Forelimb muscle (tissue), 1 donor: ENCODE data around the gene COPG1. TPM values are rescaled to one million over a fixed set of nuclear protein-coding genes. Genes with fewer than 3 reads are reported as not detected.

Source experiments
- DNase-seq: peaks from one replicate; pipeline ENCODE4 v3.0.0-alpha.2; 2013; ENCODE audit warnings: low read depth
- polyA plus RNA-seq: library from polyadenylated mRNA; unstranded; fragments of 120-200 nt; gene quantifications from one replicate; pipeline ENCODE4 v1.2.1, GENCODE V29; 2013; ENCODE audit not compliant: insufficient read length

Gene COPG1
- polyA plus RNA-seq, 1 donor = 106 TPM

DNA sequence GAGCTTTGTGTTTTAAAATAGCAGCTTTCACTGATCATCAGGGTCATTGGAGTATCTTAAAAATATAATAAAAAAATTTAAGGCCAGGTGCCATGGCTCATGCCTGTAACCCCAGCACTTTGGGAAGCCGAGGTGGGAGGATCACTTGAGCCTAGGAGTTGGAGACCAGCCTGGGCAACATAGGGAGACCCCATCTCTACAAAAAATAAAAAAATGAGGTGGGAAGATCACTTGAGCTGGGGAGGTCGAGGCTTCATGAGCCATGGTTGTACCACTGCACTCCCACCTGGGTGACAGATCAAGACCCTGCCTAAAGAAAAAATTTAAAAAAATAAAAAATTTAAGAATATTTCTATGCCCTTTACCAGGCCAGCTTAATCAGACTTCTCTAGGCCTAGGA, 30.8 kb downstream of the COPG1 start:
- no peak for DNase-seq

DNA sequence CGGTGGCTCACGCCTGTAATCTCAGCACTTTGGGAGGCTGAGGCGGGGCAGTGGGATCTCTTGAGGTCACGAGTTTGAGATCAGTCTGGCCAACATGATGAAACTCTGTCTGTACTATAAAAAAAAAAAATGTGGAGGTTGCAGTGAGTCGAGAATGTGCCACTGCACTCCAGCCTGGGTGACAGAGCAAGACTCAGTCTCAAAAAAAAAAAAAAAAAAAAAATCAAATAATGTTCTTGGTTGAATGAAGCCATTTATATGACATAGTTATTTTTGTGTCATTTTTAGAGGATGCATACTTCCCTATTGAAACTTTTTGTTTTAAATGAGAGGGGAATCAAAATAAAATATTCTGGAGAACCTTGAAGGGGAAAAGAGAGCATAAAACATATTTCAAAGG, 32.3 kb downstream of the COPG1 start:
- DNase-seq = no peak

DNA sequence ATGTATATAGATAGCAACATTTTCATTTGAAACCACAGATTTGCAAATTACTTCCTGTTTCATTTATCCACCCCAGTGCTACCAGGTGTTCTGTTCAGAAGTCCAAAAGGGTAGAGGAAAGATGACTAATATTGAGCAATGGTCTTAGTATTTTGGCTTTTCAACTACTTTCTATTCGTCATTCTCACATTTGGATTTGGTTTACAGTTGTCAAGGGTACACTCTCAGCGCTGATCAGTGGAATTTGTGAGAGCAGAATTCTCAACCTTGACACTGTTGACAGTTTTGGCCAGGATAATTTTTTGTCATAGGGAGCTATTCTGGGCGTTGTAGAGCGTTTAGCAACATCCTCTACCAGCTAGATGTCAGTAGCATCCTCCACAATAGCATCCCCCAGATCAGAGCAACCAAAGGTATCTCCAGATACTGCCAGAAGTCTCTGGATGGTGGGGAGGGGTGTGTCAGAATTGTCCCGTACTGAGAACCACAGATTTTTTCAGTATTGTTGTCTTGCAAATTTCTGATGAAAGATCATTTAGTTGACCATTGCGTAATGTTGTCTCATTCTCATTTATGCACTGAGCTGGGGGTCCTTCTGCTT, 33.4 kb downstream of the COPG1 start:
- no peak for DNase-seq

DNA sequence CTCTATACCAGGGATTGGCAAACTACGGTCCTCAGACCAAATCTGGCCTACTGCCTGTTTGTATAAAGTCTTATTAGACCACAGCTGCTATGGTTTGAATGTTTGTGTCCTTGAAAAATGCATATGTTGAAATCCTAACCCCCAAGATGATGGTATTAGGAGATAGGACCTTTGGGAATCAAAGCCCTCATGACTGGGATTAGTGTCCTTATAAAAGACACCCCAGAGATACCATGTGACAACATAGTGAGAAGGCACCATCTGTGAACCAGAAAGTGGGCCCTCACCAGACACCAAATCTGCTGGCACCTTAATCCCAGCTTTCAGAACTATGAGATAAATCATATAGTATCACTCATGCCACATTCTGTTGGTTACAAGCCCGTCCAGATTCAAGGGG, 36.7 kb downstream of the COPG1 start:
- no peak for DNase-seq

DNA sequence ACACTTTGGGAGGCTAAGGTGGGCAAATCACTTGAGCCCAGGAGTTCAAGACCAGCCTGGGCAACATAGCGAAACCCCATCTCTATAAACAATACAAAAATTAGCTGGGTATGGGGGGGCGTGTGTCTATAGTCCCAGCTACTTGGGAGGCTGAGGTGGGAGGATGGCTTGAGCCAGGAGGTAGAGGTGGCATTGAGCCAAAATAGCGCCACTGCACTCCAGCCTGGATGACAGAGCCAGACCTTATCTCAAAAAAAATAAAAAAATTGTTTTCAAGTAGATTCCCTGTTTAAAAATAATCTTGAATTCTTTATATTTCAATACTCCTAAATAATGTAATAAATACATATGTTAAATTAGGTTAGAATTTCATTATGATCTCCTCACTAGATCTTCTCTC, 39.0 kb downstream of the COPG1 start:
- no peak for DNase-seq

DNA sequence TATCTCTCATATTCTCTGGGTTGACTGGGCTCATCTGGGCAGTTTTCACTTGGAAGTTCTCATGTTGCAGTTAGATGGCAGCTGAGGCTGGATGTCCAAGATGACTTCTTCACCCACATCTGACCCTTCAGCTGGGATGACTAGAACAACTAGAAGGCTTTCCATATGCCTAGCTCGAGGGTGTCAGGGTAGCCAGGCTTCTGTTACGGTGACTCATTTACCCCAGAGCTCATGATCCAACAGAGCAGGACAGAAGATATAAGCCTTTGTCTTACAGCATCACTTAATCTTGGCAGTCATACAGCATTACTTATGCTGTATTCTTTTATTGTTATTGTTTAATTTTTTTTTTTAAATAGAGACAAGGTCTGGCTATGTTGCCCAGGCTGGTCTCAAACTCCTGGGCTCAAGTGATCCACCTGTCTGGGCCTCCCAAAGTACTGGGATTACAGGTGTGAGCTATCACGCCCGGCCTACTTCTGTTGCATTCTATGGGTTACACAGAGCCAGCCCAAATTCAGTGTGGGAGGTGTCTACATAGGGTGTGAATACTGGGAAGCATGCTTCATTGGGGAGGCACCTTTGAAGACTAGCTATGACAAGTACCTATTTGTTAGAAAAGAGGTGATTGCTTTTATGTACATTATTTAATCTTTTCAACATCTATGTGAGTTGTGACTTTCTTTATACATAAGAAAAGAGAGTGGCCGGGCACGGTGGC, 40.0 kb downstream of the COPG1 start:
- DNase-seq = no peak

DNA sequence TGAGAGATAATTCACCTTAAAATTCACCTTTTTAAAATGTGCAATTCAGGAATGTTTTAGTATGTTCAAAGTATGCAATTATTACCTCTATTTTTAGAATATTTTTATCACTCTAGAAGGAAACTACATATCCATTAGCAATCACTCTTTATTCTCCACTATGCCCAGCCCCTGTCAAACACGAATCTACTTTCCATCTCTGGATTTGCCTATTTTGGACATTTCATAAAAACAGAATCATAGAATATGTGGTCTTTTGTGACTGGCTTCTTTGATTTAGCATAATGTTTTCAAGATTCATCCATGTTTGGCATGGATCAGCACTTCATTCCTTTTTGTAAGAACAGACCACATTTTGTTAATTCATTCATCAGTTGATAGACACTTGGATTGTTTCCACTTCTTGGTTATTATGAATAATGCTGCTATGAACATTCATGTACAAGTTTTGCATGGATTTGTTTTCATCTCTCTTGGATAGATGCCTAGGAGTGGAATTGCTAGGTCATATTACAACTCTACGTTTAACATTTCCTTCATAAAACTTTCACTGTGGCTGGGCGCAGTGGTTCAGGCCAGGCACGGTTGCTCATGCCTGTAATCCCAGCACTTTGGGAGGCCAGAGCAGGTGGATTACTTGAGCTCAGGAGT, 42.0 kb downstream of the COPG1 start:
- no peak for DNase-seq

DNA sequence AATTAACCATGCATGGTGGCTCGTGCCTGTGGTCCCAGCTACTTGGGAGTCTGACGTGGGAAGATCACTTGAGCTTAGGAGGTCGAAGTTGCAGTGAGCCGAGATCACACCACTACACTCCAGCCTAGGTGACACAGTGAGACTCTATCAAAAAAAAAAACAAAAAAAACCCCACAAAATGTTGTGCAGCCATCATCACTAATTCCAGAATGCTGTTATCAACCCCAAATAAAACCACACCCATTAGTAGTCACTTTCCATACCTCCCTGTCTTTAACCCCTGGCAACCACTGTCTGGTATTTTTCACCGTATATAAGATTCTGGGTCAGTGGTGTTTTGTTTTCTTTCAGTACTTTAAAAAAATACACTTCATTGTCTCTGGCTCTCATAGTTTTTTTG, 45.9 kb downstream of the COPG1 start:
- DNase-seq = no peak

DNA sequence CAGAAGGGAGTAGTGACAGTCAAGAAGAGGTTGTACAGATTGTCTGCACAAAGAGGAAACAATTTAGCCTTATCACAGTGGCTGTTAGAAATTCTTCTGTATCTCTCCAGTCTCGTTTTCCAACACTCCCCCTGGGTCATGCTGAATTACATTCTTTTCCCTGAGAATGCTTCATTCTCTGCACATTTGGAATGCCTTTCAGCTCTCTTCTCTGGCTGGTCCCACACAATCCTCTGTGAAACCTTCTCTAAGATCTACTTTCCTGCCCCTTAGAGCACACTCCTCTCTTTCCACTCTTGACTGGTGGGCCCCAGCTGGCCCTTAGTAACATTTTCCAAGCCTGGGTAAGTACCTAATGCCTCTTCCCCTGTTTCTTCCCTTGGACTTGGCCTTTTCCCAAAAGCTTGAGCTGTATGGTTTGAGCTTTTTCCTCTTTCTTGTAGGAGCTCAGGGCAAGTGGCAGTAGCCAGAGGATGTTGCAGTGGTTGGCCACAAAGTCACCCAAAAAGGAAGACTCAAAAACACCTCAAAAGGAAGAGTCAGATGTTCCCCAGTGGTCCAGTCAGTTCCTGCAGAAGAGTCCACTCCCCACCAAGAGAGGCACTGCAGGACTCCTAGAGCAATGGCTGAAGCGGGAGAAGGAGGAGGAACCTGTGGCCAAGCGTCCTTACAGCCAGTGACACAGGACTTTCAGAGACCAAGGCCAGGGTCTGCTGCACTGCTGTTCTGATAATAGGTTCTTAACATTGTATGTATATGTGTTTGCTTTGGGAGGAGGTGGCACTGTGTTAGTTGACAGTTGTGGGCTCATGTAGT, 54.9 kb downstream of the COPG1 start:
- no peak for DNase-seq

DNA sequence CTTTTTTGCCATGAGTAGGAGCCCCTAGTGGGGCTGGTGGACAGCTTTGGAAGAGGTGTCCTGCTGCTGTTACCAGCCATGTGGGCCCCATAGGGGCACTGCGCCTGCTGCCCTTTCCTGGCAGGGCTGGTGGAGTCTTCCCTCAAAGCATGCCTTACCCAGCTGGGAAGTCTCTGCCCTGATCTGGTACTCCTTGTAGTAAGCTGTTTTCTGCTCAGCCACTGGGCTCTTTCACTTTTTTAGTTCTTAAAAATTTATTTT, 55.5 kb downstream of the COPG1 start:
- DNase-seq = no peak

DNA sequence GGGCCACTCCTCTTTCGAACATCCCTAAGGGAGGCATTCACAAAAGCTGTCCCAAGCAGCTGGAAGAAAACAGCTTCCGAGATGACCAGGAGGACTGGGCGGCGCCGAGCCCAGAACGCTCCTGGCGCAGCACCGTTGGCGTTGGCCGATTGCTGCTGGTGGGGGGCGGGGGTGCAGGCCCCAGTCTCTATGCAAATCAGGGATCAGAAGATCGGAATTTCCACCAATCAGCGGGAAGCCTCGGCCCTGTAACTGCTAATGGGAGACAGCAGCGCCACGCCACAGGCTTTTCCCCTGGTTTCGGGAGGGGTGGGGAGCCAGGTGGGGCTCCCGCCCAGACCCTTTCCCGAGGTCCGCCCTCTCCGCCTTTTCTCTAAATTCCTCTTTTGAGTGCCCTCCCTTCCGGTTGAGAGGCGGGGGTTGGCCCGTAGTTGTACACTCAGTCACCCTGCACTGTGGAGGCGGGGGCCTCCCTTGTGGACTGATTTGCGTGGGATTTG, 56.2 kb downstream of the COPG1 start:
- DNase-seq = no peak

DNA sequence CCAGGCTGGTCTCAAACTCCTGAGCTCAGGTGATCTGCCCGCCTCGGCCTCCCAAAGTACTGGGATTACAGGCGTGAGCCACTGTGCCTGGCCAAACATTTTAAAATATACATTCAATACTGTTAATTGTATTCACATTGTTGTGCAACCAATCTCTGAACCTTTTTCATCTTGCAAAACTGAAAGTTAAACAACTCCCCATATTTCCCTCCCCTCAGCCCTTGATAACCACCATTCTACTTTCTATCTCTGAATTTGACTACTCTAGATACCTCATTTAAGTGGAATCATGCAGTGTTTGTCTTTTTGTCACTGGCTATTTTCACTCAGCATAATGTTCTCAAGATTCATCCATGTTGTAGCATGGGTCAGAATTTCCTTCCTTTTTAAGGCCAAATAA, 59.2 kb downstream of the COPG1 start:
- DNase-seq = no peak

DNA sequence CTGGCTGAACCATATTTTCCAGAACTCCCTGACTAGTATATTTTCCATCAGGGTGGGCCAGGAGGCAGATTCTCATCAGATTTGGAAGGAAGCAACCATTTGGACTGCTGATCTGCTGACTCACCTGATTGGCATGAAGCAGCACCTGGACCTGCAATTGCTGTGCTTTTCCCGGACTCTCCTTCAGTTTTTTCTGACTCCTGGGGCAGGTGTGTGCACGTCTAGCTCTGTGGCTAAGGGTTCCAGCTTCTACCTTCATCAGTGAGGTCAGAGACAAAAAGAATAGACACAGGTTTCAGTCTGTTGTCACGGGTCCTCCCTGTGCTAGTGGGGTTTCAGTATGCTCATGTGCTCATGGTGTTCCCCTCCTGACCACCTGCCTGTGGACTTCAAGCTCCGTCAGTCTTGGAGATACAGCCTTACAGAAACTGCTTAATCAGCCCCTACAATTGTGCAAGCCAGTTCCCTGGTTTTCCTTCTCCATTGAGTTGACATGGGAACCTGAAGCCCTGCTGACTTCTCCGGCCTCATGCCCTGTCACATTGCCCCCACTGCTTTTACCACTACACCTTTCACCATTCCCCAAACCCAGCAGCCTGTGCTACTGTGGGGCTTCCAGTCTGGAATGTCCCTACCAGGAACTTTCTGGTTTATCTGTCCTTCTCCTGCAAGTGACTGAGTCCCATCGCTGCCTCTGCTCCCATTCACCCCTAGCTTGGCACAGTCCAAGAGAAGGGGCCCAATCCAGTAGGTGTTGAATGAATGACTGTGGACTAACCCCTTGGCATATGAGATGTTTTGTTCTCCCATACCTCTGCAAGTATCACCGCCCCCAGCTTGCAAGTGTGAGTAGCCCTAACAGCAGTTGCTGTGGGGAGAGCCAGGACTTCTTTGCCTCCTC, 61.0 kb downstream of the COPG1 start:
- DNase-seq = no peak

DNA sequence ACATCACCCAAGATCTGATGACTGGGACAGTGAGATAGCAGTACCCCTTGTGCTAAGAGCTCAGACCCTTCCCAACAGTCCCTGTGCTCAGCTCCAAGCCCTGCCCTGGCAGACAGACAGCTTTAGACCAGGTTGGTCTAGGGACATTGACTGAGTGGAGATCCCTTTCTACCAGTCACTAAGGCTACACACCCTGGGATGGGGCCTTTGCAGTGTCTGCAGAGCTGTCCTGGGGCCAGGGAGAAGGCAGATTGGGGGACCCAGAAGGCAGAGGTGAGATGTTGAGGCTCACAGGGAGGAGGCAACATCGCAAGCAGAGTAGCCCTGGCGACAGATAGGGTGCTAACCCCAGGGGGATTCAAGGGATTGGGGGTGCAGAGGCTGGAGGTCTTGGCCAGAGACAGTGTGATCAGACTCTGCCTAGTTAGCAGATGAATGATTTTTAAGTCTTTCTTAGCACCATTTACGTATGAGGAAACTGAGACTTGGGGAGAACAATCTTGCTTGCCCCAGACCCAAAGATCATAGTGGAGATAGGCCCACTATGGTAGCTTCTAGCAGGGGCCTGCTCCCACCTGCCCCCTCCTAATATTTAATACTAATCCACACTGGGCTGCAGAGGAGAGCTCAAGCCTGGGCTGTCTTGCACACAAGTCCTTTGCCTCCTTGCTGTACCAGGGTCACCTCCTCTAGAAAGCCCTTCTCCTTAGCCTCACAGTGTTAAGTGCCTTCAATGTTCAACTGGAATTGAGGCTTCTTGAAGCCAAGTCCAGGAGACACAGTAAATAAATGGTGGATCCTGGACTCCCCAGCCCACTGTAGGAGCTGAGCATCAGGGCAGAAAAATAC, 61.9 kb downstream of the COPG1 start:
- DNase-seq = no peak

DNA sequence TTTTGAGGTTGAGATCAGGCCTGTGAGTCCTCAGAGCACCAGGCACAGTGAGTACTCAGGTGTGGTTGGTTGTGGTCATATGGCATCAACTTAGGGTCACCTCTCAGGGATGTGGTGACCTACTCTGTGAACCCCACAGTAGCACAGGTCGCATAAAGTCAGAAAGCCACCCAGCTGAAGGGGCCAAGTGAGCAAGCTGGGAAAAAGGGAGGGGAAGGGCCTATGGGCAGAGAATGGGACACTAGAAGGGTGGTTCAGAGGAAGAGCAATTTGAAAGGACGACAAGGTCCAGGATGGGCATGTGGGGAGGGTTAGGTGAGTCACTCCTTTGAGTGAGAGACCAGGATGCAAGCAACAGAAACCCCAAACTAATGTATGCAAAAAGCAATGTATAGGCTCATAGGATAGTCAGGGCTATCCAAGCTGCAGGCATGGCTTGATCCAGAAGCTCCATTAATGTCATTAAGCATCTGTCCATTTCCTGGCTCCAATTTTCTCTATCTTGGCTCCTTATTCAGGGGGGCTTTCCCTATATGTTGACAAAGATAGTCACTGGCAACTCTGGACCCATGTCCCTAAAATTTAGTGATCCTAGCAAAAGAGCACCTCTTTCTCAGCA, 62.7 kb downstream of the COPG1 start:
- DNase-seq = no peak

DNA sequence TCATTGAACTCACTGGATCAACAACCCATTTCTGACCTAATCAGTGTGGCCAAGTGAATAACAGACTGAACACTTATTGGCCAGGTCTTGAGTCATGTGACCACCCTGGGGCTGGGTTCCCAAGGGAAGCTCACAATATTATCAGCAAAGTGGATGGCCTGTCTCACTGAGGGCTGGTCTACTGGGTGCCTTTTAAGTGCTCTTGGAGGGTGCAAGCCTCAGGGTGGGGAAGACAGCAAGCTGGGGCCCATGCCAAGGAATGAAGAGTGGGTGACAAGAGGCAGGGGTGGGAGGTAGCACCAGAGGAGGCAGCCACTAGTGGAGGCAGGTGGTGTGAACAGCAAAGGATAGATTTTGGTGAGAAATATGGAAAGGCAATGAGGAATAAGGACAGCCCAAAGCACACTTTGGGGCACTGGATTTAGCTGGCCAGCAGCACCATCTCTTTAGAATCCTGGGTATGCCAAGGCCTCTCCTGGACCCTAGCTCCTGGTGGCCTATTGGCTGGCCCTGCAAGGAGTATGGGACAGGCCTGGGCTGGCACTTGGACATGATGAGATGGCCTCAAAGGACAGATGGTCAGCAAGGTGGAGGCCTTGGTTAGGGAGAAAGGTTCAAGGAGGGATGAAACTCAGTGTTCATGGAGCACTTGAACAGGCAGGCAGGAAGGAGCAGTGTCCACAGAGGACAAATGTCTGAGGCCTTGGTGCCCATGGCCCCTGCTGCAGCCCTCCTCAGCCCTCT, 63.4 kb downstream of the COPG1 start:
- no peak for DNase-seq

DNA sequence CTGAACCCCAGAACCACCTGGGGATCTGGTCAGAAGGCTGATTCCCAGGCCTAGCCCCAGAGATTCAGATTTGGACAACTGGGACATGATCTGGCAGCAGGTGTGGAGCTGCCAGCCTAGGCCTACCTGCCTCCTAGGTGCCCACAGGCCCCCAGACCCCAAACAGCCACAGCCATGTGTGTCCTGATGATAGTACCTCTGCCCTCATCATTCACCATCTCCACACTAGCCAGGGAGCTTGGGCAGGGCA, 63.9 kb downstream of the COPG1 start:
- DNase-seq = no peak

DNA sequence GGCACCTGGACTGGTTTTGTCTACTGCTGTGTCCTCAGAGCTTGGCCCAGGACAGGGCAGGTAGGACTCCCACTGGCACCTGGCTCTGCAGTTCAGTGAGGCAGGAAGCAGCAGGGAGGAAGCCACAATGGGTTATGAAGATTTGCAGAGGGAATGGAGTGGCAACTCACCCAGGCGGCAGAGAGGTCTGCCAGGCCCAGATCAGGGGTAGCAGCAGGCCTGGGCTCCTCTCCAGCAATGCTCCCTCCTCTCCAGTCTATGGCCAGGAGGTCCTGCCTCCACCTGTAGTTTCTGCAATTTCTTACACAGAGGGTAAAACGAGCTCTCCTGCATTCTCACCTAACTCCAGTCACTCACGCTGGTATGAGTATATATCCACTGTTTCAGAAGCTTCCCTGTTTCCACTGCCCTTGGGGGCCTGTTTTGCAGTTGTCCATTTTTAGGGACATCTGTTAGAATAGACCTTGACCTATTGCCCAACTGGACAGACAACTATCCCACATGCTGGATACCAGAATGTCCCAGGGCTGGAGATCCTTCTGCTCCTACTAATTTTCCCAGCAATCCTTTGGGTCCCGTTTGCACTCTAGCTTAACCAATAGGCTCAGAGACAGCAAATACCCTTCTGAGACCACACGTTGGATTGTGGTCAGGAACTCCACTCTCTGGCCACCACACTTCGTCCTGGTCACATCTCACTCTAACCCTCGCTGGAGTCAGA, 64.4 kb downstream of the COPG1 start:
- no peak for DNase-seq
